ENCODE results near the gene SLC2A4RG.

Gene SLC2A4RG, protein sequence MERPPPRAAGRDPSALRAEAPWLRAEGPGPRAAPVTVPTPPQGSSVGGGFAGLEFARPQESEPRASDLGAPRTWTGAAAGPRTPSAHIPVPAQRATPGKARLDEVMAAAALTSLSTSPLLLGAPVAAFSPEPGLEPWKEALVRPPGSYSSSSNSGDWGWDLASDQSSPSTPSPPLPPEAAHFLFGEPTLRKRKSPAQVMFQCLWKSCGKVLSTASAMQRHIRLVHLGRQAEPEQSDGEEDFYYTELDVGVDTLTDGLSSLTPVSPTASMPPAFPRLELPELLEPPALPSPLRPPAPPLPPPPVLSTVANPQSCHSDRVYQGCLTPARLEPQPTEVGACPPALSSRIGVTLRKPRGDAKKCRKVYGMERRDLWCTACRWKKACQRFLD

GRCh38 chr20:63739130-63740069 lies at the start of gene SLC2A4RG:
Gene SLC2A4RG (plus strand): TSS chr20:63739776. CDS start chr20:63739913, 137 bp downstream.
- peak; percentile 94 for DNase-seq

- DNase-seq = no peak
Observed at GRCh38 chr20:63690003-63690897, 49.3 kb upstream of the SLC2A4RG start.

DNA sequence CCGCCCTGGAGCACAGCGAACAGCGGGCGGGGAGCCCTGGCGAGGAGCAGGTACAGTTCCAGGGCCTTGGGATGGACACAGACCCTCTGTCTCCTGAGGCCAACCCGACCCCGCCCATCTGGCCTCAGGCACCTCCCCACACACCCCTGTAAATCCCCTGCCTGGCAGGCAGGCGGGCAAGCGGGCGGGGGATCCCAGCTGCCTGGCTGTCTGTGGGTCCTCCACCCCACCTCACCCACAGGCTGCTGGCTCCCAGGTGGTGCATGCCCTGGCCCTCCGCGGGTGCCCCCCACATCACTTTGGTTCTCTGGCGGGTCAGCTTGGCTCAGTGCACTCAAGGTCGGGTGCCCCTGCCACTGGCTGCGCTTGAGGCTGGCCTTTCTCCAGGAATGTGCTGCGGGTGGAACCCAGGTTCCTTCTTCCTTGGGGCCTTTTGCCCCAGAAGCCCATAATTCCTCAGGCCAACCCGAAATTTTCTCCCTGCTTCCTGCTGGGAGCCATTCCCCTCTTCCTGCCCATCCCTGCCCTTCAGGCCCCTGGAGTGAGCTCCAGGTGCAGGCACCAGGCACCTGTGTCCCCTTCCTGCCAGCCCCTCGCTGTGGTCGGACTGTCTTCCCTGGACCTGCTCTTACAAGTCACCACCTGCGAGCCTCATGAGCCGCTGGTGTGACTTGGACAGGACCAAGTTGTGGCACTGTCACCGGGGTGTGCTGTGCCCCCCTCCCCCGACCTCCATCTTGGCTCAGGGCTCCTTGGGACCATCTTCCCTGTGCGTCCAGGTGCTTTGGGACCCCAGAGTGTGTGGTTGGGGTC lies 48.5 kb upstream of the SLC2A4RG start:
- DNase-seq = no peak

DNA sequence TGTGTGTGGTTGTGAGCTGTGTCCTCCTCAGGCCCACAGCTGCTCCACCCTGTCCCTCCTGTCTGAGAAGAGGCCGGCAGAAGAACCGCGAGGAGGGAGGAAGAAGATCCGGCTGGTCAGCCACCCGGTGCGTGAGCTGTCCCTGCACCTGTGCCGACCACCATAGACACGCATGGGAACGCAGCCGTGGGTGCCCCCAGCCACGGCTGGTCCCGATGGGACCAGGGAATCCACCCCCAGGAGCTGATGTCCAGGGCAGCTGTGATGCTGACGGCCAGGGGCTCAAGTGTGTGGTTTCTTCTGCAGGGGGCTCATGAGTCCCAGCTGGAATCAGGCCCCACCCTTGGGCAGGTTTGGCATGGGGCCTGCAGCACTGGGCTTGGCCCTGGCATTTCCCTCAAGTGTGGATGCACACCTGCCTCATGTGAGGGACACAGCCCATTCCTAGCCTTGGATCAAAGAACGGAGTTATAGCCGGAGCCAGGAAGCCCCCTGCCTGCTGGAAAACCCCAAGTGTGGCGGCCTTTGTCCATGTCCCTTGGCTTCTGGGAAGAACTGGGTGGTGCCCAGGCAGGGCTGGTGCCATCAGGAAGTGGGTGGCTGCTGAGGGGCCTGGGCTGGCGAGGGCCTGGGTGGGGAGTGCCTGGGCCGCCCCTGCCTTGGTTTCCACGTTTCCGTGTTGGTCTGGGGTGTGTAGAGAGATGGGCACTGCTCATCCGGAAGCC lies 47.7 kb upstream of the SLC2A4RG start:
- no peak for DNase-seq

DNA sequence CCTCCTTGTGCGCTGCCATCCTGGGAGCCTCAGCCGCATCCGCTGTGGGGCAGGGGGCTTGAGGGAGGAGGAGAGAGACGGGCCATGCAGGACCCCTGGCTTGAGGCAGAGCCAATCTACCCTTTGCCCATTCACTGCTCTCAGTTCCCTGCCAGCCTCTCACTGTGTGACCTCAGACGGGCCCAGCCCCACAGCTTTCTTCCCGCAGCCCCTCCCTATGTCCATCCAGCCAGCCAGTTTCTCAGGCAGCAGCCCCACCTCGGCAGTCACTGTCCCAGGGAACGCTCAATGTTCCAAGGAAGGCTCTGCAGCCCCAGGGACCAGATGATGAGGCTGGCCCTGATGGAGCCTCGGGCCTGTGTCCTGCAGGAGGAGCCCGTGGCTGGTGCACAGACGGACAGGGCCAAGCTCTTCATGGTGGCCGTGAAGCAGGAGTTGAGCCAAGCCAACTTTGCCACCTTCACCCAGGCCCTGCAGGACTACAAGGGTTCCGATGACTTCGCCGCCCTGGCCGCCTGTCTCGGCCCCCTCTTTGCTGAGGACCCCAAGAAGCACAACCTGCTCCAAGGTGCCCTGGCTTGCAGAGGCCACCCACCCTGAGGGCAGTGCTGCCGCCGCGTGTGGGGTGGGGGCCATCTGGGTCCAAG lies 47.0 kb upstream of the SLC2A4RG start:
- peak; percentile 47 for DNase-seq

DNA sequence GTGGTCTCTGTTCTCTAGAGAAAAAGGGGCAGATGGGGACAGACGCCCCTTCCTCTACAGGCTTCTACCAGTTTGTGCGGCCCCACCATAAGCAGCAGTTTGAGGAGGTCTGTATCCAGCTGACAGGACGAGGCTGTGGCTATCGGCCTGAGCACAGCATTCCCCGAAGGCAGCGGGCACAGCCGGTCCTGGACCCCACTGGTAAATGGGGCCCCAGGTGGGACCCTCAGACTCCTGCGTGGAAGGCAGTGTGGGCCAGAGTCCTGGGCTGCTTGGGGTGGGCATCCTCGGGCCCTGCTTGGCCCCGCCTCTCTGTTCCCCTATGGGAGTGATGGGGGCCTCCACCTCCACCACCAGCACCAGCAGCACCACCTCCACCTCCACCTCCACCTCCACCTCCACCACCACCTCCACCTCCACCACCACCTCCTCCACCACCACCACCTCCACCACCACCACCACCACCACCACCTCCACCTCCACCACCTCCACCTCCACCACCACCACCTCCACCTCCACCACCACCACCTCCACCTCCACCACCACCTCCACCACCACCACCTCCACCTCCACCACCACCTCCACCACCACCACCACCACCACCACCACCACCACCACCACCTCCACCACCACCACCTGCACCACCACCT lies 46.4 kb upstream of the SLC2A4RG start:
- DNase-seq = no peak

DNA sequence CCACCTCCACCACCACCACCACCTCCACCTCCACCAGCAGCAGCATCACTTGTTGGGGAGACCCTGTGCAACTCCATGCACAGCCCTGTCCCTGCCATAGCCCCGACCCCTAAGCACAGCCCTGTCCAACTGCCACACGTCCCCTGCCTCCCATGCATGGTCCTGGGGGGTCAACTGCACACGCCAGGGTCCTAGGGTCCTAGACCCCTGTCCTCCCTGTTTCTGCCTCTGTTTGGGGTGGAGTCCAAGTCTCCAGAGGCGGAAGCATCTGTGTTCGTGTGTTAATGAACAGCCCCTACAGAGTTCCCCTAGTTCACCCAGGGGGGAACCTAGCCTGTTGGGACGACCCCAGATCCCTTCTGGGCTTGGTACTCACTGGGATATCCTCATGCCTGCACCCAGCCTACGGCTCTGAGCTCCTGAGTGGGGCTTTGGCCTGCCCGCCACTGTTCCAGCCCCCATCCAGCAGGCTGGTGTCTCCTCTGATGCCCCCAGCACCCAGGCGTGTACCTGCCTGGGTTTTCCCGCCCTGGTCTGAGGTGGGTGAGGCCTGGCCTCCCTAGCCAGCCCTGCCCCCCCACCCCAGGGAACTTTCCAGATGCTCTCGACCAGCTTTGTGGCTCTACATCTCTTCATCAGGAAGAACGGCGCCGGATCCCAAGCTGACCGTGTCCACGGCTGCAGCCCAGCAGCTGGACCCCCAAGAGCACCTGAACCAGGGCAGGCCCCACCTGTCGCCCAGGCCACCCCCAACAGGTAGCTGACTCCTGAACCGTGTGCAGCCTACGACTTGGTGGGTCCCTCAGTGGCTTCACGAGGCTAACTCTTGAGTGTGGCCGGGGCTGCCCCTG lies 45.6 kb upstream of the SLC2A4RG start:
- DNase-seq = no peak

GRCh38 chr20:63694584-63695423 lies 44.8 kb upstream of the SLC2A4RG start:
- no peak for DNase-seq

DNA sequence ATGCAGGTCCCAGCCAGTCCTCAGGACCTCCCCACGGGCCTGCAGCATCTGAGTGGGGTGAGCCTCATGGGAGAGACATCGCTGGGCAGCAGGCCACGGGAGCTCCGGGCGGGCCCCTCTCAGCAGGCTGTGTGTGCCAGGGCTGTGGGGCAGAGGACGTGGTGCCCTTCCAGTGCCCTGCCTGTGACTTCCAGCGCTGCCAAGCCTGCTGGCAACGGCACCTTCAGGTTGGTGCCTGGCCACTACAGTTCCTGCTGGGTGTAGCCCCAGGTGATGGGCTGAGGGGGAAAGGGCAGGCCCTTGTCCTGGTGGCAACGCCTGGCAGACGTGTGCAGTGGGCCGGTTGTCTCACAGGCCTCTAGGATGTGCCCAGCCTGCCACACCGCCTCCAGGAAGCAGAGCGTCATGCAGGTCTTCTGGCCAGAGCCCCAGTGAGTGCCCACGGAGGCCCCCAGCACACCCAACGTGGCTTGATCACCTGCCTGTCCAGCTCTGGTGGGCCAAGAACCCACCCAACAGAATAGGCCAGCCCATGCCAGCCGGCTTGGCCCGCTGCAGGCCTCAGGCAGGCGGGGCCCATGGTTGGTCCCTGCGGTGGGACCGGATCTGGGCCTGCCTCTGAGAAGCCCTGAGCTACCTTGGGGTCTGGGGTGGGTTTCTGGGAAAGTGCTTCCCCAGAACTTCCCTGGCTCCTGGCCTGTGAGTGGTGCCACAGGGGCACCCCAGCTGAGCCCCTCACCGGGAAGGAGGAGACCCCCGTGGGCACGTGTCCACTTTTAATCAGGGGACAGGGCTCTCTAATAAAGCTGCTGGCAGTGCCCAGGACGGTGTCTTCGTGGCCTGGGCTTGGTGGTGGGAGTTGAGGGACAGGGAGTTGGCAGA lies 43.9 kb upstream of the SLC2A4RG start:
- no peak for DNase-seq

GRCh38 chr20:63696306-63696627 lies 43.3 kb upstream of the SLC2A4RG start:
- no peak for DNase-seq

GRCh38 chr20:63696628-63697356 lies 42.8 kb upstream of the SLC2A4RG start, which contains the start of gene TNFRSF6B:
Gene TNFRSF6B (plus strand): TSS chr20:63696652. CDS start chr20:63696768, 116 bp downstream.
- peak; percentile 55 for DNase-seq

- peak; percentile 54 for DNase-seq
Observed at GRCh38 chr20:63697357-63697867, 42.2 kb upstream of the SLC2A4RG start.

DNA sequence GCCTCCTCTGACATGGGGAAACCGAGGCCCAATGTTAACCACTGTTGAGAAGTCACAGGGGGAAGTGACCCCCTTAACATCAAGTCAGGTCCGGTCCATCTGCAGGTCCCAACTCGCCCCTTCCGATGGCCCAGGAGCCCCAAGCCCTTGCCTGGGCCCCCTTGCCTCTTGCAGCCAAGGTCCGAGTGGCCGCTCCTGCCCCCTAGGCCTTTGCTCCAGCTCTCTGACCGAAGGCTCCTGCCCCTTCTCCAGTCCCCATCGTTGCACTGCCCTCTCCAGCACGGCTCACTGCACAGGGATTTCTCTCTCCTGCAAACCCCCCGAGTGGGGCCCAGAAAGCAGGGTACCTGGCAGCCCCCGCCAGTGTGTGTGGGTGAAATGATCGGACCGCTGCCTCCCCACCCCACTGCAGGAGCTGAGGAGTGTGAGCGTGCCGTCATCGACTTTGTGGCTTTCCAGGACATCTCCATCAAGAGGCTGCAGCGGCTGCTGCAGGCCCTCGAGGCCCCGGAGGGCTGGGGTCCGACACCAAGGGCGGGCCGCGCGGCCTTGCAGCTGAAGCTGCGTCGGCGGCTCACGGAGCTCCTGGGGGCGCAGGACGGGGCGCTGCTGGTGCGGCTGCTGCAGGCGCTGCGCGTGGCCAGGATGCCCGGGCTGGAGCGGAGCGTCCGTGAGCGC lies 41.6 kb upstream of the SLC2A4RG start:
- peak; percentile 52 for DNase-seq

DNA sequence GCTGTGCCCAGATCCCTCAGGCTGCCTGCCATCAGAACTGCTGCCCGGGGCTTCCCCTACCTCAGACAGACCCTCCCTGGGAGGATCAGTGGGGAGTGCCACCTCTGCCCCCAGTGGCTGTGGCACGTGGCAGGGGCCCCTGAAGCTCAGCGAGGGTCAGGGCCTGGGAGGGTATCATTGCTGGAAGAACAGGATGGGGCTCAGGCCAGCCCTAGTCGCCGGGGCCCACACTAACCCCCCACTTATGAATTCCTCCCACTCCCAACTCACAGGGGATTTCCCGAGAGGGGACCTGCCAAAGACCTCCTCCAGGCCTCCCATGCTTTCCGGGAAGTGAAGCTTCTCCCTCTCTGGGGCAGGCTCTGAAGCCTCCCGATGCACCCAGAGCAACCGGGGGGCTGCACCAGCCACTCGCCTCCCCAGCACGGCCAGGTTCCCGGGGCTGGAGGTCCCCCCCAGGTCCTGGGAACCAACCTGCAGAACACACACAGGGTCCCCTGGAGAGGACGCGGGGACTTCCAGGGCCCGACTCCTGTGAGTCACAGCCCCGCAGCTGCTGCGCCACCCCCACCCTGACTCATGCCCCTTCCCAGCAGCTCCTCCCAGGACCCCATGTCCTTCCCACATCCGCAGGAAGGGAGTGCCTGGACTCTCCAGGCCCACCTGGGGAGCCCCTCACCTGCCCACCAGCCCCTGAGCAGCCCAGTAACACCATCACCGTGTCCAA lies 40.7 kb upstream of the SLC2A4RG start:
- peak; percentile 89 for DNase-seq

Measured in DMS53 (cell line).